Prostate gland (tissue), 2 donors: Measurements from ENCODE around the gene DACT2.

ENCODE experiments used
- CTCF ChIP-seq, 4 experiments: fragments of 200-600 bp in 2 of 4; fragments of 450-650 bp in 2 of 4; sonication (generic) in 2 of 4; IDR thresholded peaks; 1 replicate in 3 of 4; 2 replicates in 1 of 4; pipeline ENCODE4 v1.5.1; 2016 to 2019; ENCODE audit warnings: antibody characterized with exemption in 4 of 4, mild to moderate bottlenecking in 2 of 4, moderate library complexity in 2 of 4
- POLR2A ChIP-seq: fragments of 450-650 bp; IDR thresholded peaks from one replicate; pipeline ENCODE4 v1.6.1; 2016; ENCODE audit warnings: antibody characterized with exemption, mild to moderate bottlenecking

GRCh38 chr6:168341280-168341900 lies 21.8 kb upstream of the DACT2 start:
- TF ChIP-seq CTCF (IDR thresholded peaks at IDR 0.05), result no peak
- no peak for TF ChIP-seq POLR2A
